Esophagus muscularis mucosa (tissue), 3 donors: ENCODE data around the gene ECEL1.

Experiments
- CTCF ChIP-seq, 3 experiments: fragments of 200-600 bp in 2 of 3; fragments of 450-650 bp in 1 of 3; sonication (generic) in 2 of 3; IDR thresholded peaks; one replicate each; pipeline ENCODE4 v1.5.1; 2017 to 2019; ENCODE audit warnings: antibody characterized with exemption in 3 of 3, mild to moderate bottlenecking in 2 of 3, moderate library complexity in 1 of 3
- POLR2A ChIP-seq: fragments of 450-650 bp; IDR thresholded peaks from one replicate; pipeline ENCODE4 v1.6.1; 2017; ENCODE audit warnings: antibody characterized with exemption, moderate library complexity, mild to moderate bottlenecking, low read depth
- POLR2AphosphoS5 ChIP-seq, 2 donors: sonication (generic); formaldehyde crosslinking; IDR thresholded peaks; one replicate each; pipeline ENCODE4 v1.6.1; 2017; ENCODE audit warnings: antibody characterized with exemption in 2 of 2

GRCh38 chr2:232444409-232445148 is 43.1 kb downstream of the ECEL1 start:
- TF ChIP-seq CTCF (IDR thresholded peaks at IDR 0.05) (peak in 1 of 3 experiments; percentile 47), POLR2A (no peak), POLR2AphosphoS5 (IDR thresholded peaks at IDR 0.05) (no peak)
